Cardiac muscle cell (in vitro differentiated cells and primary cell): ENCODE results near the gene RNASE7. TPM values are rescaled to one million over a fixed set of nuclear protein-coding genes. Genes with fewer than 3 reads are reported as not detected.
A peak's percentile ranks its signal among the peaks of the same experiment; 100 is the strongest.

Experiments used
- DNase-seq, 2 donors: peaks; one replicate each; pipeline versions ENCODE4 v3.0.0 to v3.0.0-alpha.2; 2010 to 2017; ENCODE audit warnings: low read depth in 1 of 2, low spot score in 1 of 2
- H3K27ac ChIP-seq: fragments of 200-600 bp; sonication (generic); 2 replicates; pipeline ENCODE4 v1.5.1; 2016
- H3K27me3 ChIP-seq: fragments of 200-600 bp; sonication (generic); 2 replicates; pipeline ENCODE4 v1.6.0; 2016; ENCODE audit warnings: control low read depth
- H3K36me3 ChIP-seq: fragments of 200-600 bp; sonication (generic); 2 replicates; pipeline ENCODE4 v1.5.1; 2016; ENCODE audit warnings: control low read depth
- H3K4me1 ChIP-seq: fragments of 200-600 bp; sonication (generic); 2 replicates; pipeline ENCODE4 v1.8.1; 2017; ENCODE audit warnings: low read depth, mild to moderate bottlenecking, mixed run types
- H3K4me3 ChIP-seq: fragments of 200-600 bp; sonication (generic); 2 replicates; pipeline ENCODE4 v1.5.1; 2016; ENCODE audit warnings: mild to moderate bottlenecking
- H3K9me3 ChIP-seq: fragments of 200-600 bp; sonication (generic); 2 replicates; pipeline ENCODE4 v1.5.1; 2017; ENCODE audit warnings: low read depth, mild to moderate bottlenecking, control low read depth
- CTCF ChIP-seq: IDR thresholded peaks from 2 replicates; pipeline ENCODE4 v1.5.1; 2012; ENCODE audit warnings: low read depth, mild to moderate bottlenecking, low read length
- polyA plus RNA-seq: library from polyadenylated mRNA; unstranded; fragments of >200 nt; fragmentation: Nextera tagmentation; extraction: Ambion mirVana; gene quantifications from 2 replicates; pipeline ENCODE4 v1.2.1, GENCODE V29; 2016
- total RNA-seq: library from RNA; depleted of rRNA; stranded (reverse); fragments of >200 nt; gene quantifications from 2 replicates; pipeline ENCODE4 v1.2.3, GENCODE V29; 2016

The RNASE7 gene
- total and polyA plus RNA-seq, 2 experiments from 2014 or later: not detected

- H3K36me3 ChIP-seq: peaks cover 29% of the 10 kb centered on the region
- no peaks in the 10 kb centered on the region for H3K9me3 ChIP-seq
- no peak for DNase-seq
- no peak overlapping the region for H3K4me3 ChIP-seq
- no peaks in the 10 kb centered on the region for H3K27me3 ChIP-seq
- H3K4me1 ChIP-seq: peaks cover 6% of the 10 kb centered on the region
- TF ChIP-seq CTCF: no peak
- no peak overlapping the region for H3K27ac ChIP-seq
Observed at GRCh38 chr14:21083565-21084325, 41.6 kb downstream of the RNASE7 start.

GRCh38 chr14:21084396-21084795, 42.2 kb downstream of the RNASE7 start:
- DNase-seq: no peak
- Histone ChIP-seq H3K27me3 (no peaks in the 10 kb centered on the region), H3K4me3 (no peak overlapping the region), H3K9me3 (no peaks in the 10 kb centered on the region), H3K4me1 (peaks cover 6% of the 10 kb centered on the region), H3K27ac (peak overlapping the region; percentile 80), H3K36me3 (peaks cover 33% of the 10 kb centered on the region)
- TF ChIP-seq CTCF: no peak

GRCh38 chr14:21084998-21085853, 43.1 kb downstream of the RNASE7 start:
- no peak overlapping the region for H3K4me3 ChIP-seq
- peak in 1 of 2 donors; percentile 52 for DNase-seq
- H3K27ac ChIP-seq: peak overlapping the region; percentile 80
- no peaks in the 10 kb centered on the region for H3K27me3 ChIP-seq
- peaks cover 40% of the 10 kb centered on the region for H3K36me3 ChIP-seq
- peaks cover 6% of the 10 kb centered on the region for H3K4me1 ChIP-seq
- no peak for TF ChIP-seq CTCF
- H3K9me3 ChIP-seq: no peaks in the 10 kb centered on the region

- DNase-seq: no peak
- Histone ChIP-seq H3K4me3 (no peak overlapping the region), H3K27me3 (no peaks in the 10 kb centered on the region), H3K9me3 (no peaks in the 10 kb centered on the region), H3K4me1 (peaks cover 6% of the 10 kb centered on the region), H3K27ac (no peak overlapping the region), H3K36me3 (peaks cover 46% of the 10 kb centered on the region)
- no peak for TF ChIP-seq CTCF
Observed at GRCh38 chr14:21086908-21087293, 44.7 kb downstream of the RNASE7 start.

GRCh38 chr14:21087294-21088091, 45.3 kb downstream of the RNASE7 start:
- H3K4me1 ChIP-seq: peaks cover 6% of the 10 kb centered on the region
- no peak overlapping the region for H3K4me3 ChIP-seq
- no peaks in the 10 kb centered on the region for H3K9me3 ChIP-seq
- peaks cover 51% of the 10 kb centered on the region for H3K36me3 ChIP-seq
- no peak for TF ChIP-seq CTCF
- no peaks in the 10 kb centered on the region for H3K27me3 ChIP-seq
- H3K27ac ChIP-seq: no peak overlapping the region
- peak in 1 of 2 donors; percentile 94 for DNase-seq
